Ectodermal cell (in vitro differentiated cells): ENCODE data around the gene ADAMTS10.
"Not testable (repeated sequence)": the region's sequence is repeated elsewhere in the genome, so short reads cannot be mapped to it uniquely, and the experiment has no call there.

ENCODE experiments used
- H3K27ac ChIP-seq: 2 replicates; pipeline ENCODE4 v1.7.0; 2013; ENCODE audit warnings: mild to moderate bottlenecking, low read depth, low read length; ENCODE audit not compliant: insufficient read depth, poor library complexity, severe bottlenecking
- H3K27me3 ChIP-seq: 2 replicates; pipeline ENCODE4 v1.7.0; 2013; ENCODE audit warnings: mild to moderate bottlenecking, low read length; ENCODE audit not compliant: insufficient read depth, control insufficient read depth, poor library complexity, severe bottlenecking
- H3K36me3 ChIP-seq: one replicate; pipeline ENCODE4 v1.7.0; 2013; ENCODE audit warnings: low read length; ENCODE audit not compliant: control insufficient read depth, insufficient read depth
- H3K4me1 ChIP-seq: one replicate; pipeline ENCODE4 v1.7.0; 2013; ENCODE audit warnings: low read length; ENCODE audit not compliant: control insufficient read depth, insufficient read depth
- H3K4me3 ChIP-seq: 2 replicates; pipeline ENCODE4 v1.7.0; 2013; ENCODE audit warnings: low read depth, low read length, control low read depth; ENCODE audit not compliant: insufficient read depth
- H3K9me3 ChIP-seq: 2 replicates; pipeline ENCODE4 v1.7.0; 2013; ENCODE audit warnings: mild to moderate bottlenecking, low read length, moderate library complexity; ENCODE audit not compliant: control insufficient read depth
- WGBS, 2 experiments: methylation state at CpG; one replicate each; pipeline ENCODE4 v1.1.7; 2013; ENCODE audit warnings: missing lambda C conversion rate in 2 of 2; 5-methylcytosine and 5-hydroxymethylcytosine counted together

The ADAMTS10 gene

GRCh38 chr19:8566855-8567254 is 43.7 kb downstream of the ADAMTS10 start:
- 88 to 99% methylated on average over 7 of the region's 7 CpGs for WGBS, 2 experiments
- Histone ChIP-seq H3K9me3 (no peaks in the 10 kb centered on the region), H3K27me3 (no peaks in the 10 kb centered on the region), H3K4me1 (no peaks in the 10 kb centered on the region), H3K36me3 (no peaks in the 10 kb centered on the region), H3K27ac (no peak overlapping the region), H3K4me3 (no peak overlapping the region)

GRCh38 chr19:8564866-8565265 is 45.6 kb downstream of the ADAMTS10 start:
- H3K27me3 ChIP-seq, H3K9me3 ChIP-seq, H3K4me3 ChIP-seq, H3K27ac ChIP-seq, H3K36me3 ChIP-seq, H3K4me1 ChIP-seq: not testable (repeated sequence)
- 92 to 94% methylated on average over 8 of the region's 8 CpGs for WGBS, 2 experiments

- no peak overlapping the region for H3K4me3 ChIP-seq
- no peaks in the 10 kb centered on the region for H3K4me1 ChIP-seq
- no peak overlapping the region for H3K27ac ChIP-seq
- H3K36me3 ChIP-seq: no peaks in the 10 kb centered on the region
- H3K27me3 ChIP-seq: no peaks in the 10 kb centered on the region
- H3K9me3 ChIP-seq: no peaks in the 10 kb centered on the region
- 79 to 82% methylated on average over 2 of the region's 2 CpGs for WGBS, 2 experiments
These were observed 49.3 kb downstream of the ADAMTS10 start for GRCh38 chr19:8561075-8561764.

GRCh38 chr19:8558325-8558724 is 52.2 kb downstream of the ADAMTS10 start:
- no peaks in the 10 kb centered on the region for H3K27me3 ChIP-seq
- 85% methylated on average over 2 of the region's 2 CpGs for WGBS, 2 experiments
- no peaks in the 10 kb centered on the region for H3K4me1 ChIP-seq
- H3K36me3 ChIP-seq: no peaks in the 10 kb centered on the region
- no peaks in the 10 kb centered on the region for H3K9me3 ChIP-seq
- H3K4me3 ChIP-seq: no peak overlapping the region
- no peak overlapping the region for H3K27ac ChIP-seq

GRCh38 chr19:8557642-8558238 is 52.8 kb downstream of the ADAMTS10 start:
- WGBS, 2 experiments: 78 to 79% methylated on average over 6 of the region's 6 CpGs
- Histone ChIP-seq H3K36me3 (no peaks in the 10 kb centered on the region), H3K9me3 (no peaks in the 10 kb centered on the region), H3K4me3 (no peak overlapping the region), H3K27me3 (no peaks in the 10 kb centered on the region), H3K27ac (no peak overlapping the region), H3K4me1 (no peaks in the 10 kb centered on the region)

GRCh38 chr19:8553729-8554128 is 56.8 kb downstream of the ADAMTS10 start:
- WGBS, 2 experiments: 91 to 96% methylated on average over 7 of the region's 7 CpGs
- H3K36me3 ChIP-seq, H3K27me3 ChIP-seq, H3K4me3 ChIP-seq, H3K27ac ChIP-seq, H3K9me3 ChIP-seq, H3K4me1 ChIP-seq: not testable (repeated sequence)

GRCh38 chr19:8552810-8553209 is 57.7 kb downstream of the ADAMTS10 start:
- Histone ChIP-seq H3K27me3 (no peaks in the 10 kb centered on the region), H3K9me3 (no peaks in the 10 kb centered on the region), H3K4me3 (no peak overlapping the region), H3K27ac (no peak overlapping the region), H3K36me3 (no peaks in the 10 kb centered on the region), H3K4me1 (no peaks in the 10 kb centered on the region)
- WGBS, 2 experiments: 91 to 92% methylated on average over 10 of the region's 10 CpGs

GRCh38 chr19:8550070-8550469 is 60.4 kb downstream of the ADAMTS10 start:
- H3K27ac ChIP-seq: no peak overlapping the region
- WGBS, 2 experiments: 94% methylated on average over 15 of the region's 15 CpGs

GRCh38 chr19:8545743-8546142 is 64.8 kb downstream of the ADAMTS10 start:
- Histone ChIP-seq H3K4me3 (no peak overlapping the region), H3K4me1 (no peaks in the 10 kb centered on the region), H3K27me3 (no peaks in the 10 kb centered on the region), H3K36me3 (peaks cover 3% of the 10 kb centered on the region), H3K9me3 (no peaks in the 10 kb centered on the region), H3K27ac (no peak overlapping the region)
- WGBS, 2 experiments: 92 to 98% methylated on average over 8 of the region's 8 CpGs

More at GRCh38 chr19:8550070-8550469, 60.4 kb downstream of the ADAMTS10 start:
- H3K9me3 ChIP-seq: no peaks in the 10 kb centered on the region
- H3K36me3 ChIP-seq: peaks cover 3% of the 10 kb centered on the region
- no peak overlapping the region for H3K4me3 ChIP-seq
- H3K27me3 ChIP-seq: no peaks in the 10 kb centered on the region
- no peaks in the 10 kb centered on the region for H3K4me1 ChIP-seq

GRCh38 chr19:8544168-8544567 is 66.3 kb downstream of the ADAMTS10 start:
- 95 to 96% methylated on average over 20 of the region's 20 CpGs for WGBS, 2 experiments
- no peaks in the 10 kb centered on the region for H3K9me3 ChIP-seq
- no peak overlapping the region for H3K27ac ChIP-seq

More at GRCh38 chr19:8544168-8544567, 66.3 kb downstream of the ADAMTS10 start:
- Histone ChIP-seq H3K4me1 (no peaks in the 10 kb centered on the region), H3K27me3 (no peaks in the 10 kb centered on the region), H3K36me3 (peaks cover 3% of the 10 kb centered on the region), H3K4me3 (no peak overlapping the region)
